IMR-90 (cell line): Measurements from ENCODE around the gene FANK1. TPM values are rescaled to one million over a fixed set of nuclear protein-coding genes. Genes with fewer than 3 reads are reported as not detected.

ENCODE experiments used
- ATAC-seq: fragments of 200-7000 bp; cut with Tn5 transposase; 2 replicates; pipeline ENCODE4 v1.9.1; 2020; ENCODE audit warnings: low read depth, mild to moderate bottlenecking, moderate library complexity
- BruUV-seq: library from RNA; stranded (reverse); fragments of 400-500 nt; replicated peaks from 2 replicates; lab custom pipeline; 2021; lab: Mats Ljungman, UMichigan
- CTCF ChIA-PET: fragments of 300-600 bp; formaldehyde crosslinking; extraction: SDS; loops from one replicate; lab custom pipeline; 2021; ENCODE audit warnings: antibody characterized with exemption; lab: Yijun Ruan, JAX
- POLR2A ChIA-PET: fragments of 300-600 bp; sonication (Branson Sonifier 250); formaldehyde crosslinking; loops from one replicate; lab custom pipeline; 2022; ENCODE audit warnings: antibody characterized with exemption; ENCODE audit not compliant: unreplicated experiment; lab: Charles Lee
- DNase-seq: peaks from one replicate; pipeline ENCODE4 v3.0.0; 2013
- H2AFZ ChIP-seq: replicated peaks from 2 replicates; pipeline ENCODE3; 2013; ENCODE audit warnings: low read length, mild to moderate bottlenecking; ENCODE audit not compliant: poor library complexity
- H2AK5ac ChIP-seq: 2 replicates; pipeline ENCODE4 v1.6.1; 2013; ENCODE audit warnings: low read depth, low read length, inconsistent platforms
- H2AK9ac ChIP-seq: replicated peaks from 2 replicates; pipeline ENCODE3; 2013; ENCODE audit warnings: mild to moderate bottlenecking, low read depth, low read length, moderate library complexity; ENCODE audit not compliant: poor library complexity
- H2BK120ac ChIP-seq: 2 replicates; pipeline ENCODE4 v1.6.1; 2013; ENCODE audit warnings: low read depth, low read length, inconsistent platforms
- H2BK15ac ChIP-seq: 3 replicates; pipeline ENCODE4 v1.6.1; 2013; ENCODE audit warnings: low read depth, low read length, inconsistent platforms
- H2BK20ac ChIP-seq: 2 replicates; pipeline ENCODE4 v1.6.1; 2013; ENCODE audit warnings: low read depth, mild to moderate bottlenecking, inconsistent platforms, low read length, moderate library complexity
- H2BK5ac ChIP-seq: 2 replicates; pipeline ENCODE4 v1.6.1; 2013; ENCODE audit warnings: mild to moderate bottlenecking, low read depth, low read length, inconsistent platforms; ENCODE audit not compliant: poor library complexity, severe bottlenecking
- H3K14ac ChIP-seq: replicated peaks from 2 replicates; pipeline ENCODE4 v1.6.1; 2013; ENCODE audit warnings: low read depth, low read length, inconsistent platforms
- H3K18ac ChIP-seq: 2 replicates; pipeline ENCODE4 v1.6.1; 2013; ENCODE audit warnings: low read depth, low read length, control low read depth
- H3K23ac ChIP-seq: 2 replicates; pipeline ENCODE4 v1.6.1; 2013; ENCODE audit warnings: low read depth, low read length, inconsistent platforms
- H3K27ac ChIP-seq: 2 replicates; pipeline ENCODE4 v1.5.1; 2013; ENCODE audit warnings: mild to moderate bottlenecking, control low read depth, low read length; ENCODE audit not compliant: insufficient read depth
- H3K27me3 ChIP-seq: 2 replicates; pipeline ENCODE4 v1.6.1; 2013; ENCODE audit warnings: low read length; ENCODE audit not compliant: control insufficient read depth, insufficient read depth
- H3K36me3 ChIP-seq: 2 replicates; pipeline ENCODE4 v1.6.1; 2013; ENCODE audit warnings: low read length, mixed read lengths; ENCODE audit not compliant: control insufficient read depth, insufficient read depth
- H3K4ac ChIP-seq: 2 replicates; pipeline ENCODE4 v1.6.1; 2013; ENCODE audit warnings: low read depth, low read length, inconsistent platforms
- H3K4me1 ChIP-seq: 2 replicates; pipeline ENCODE4 v1.6.1; 2013; ENCODE audit warnings: low read length, mixed read lengths; ENCODE audit not compliant: control insufficient read depth, insufficient read depth
- H3K4me2 ChIP-seq: 2 replicates; pipeline ENCODE4 v1.6.1; 2013; ENCODE audit warnings: low read depth, mild to moderate bottlenecking, control low read depth, low read length, moderate library complexity
- H3K4me3 ChIP-seq: 2 replicates; pipeline ENCODE4 v1.5.1; 2013; ENCODE audit warnings: low read depth, mild to moderate bottlenecking, control low read depth, low read length, moderate library complexity; ENCODE audit not compliant: insufficient read depth
- H3K56ac ChIP-seq: 2 replicates; pipeline ENCODE4 v1.6.1; 2013; ENCODE audit warnings: low read length, inconsistent platforms; ENCODE audit not compliant: insufficient read depth; ENCODE audit errors: extremely low read depth
- H3K79me1 ChIP-seq, 2 experiments: 2 replicates each; pipeline ENCODE4 v1.6.1; 2013; ENCODE audit warnings: low read length in 2 of 2, inconsistent platforms in 1 of 2, low read depth in 1 of 2
- H3K9ac ChIP-seq: 2 replicates; pipeline ENCODE4 v1.6.1; 2013; ENCODE audit warnings: low read depth, low read length, control low read depth
- H3K9me1 ChIP-seq: 2 replicates; pipeline ENCODE4 v1.6.1; 2013; ENCODE audit warnings: low read length, inconsistent platforms; ENCODE audit not compliant: insufficient read depth
- H3K9me3 ChIP-seq: 2 replicates; pipeline ENCODE4 v1.6.1; 2013; ENCODE audit warnings: low read length; ENCODE audit not compliant: control insufficient read depth, insufficient read depth
- H4K20me1 ChIP-seq: 2 replicates; pipeline ENCODE4 v1.6.1; 2013; ENCODE audit warnings: low read length, inconsistent platforms; ENCODE audit not compliant: insufficient read depth
- H4K5ac ChIP-seq: 2 replicates; pipeline ENCODE4 v1.6.1; 2013; ENCODE audit warnings: mild to moderate bottlenecking, low read depth, low read length, control low read depth
- H4K8ac ChIP-seq, 2 experiments: 2 replicates each; pipeline ENCODE4 v1.6.1; 2013; ENCODE audit warnings: low read depth in 2 of 2, low read length in 2 of 2, control low read depth in 1 of 2, inconsistent platforms in 1 of 2
- H4K91ac ChIP-seq: 2 replicates; pipeline ENCODE4 v1.6.1; 2013; ENCODE audit warnings: low read depth, low read length, inconsistent platforms; ENCODE audit not compliant: insufficient read depth
- BHLHE40 ChIP-seq: fragments of 150-350 bp; IDR thresholded peaks from 2 replicates; pipeline ENCODE4 v1.6.1; 2016; ENCODE audit warnings: mild to moderate bottlenecking, low read depth, low read length
- CEBPB ChIP-seq: IDR thresholded peaks from 2 replicates; pipeline ENCODE4 v1.6.1; 2012; ENCODE audit warnings: low read depth, low read length, improper control_type of control experiment
- CHD1 ChIP-seq: IDR thresholded peaks from 2 replicates; pipeline ENCODE4 v1.6.1; 2012; ENCODE audit warnings: low read depth, low read length, improper control_type of control experiment
- FOS ChIP-seq: fragments of 150-350 bp; IDR thresholded peaks from 2 replicates; pipeline ENCODE4 v1.6.1; 2016; ENCODE audit warnings: low read depth, low read length
- MAFK ChIP-seq: IDR thresholded peaks from 2 replicates; pipeline ENCODE4 v1.6.1; 2012; ENCODE audit warnings: low read depth, low read length, improper control_type of control experiment
- MAZ ChIP-seq: IDR thresholded peaks from 2 replicates; pipeline ENCODE4 v1.6.1; 2012; ENCODE audit warnings: low read depth, mild to moderate bottlenecking, low read length, improper control_type of control experiment, moderate library complexity, borderline replicate concordance
- MXI1 ChIP-seq: IDR thresholded peaks from 2 replicates; pipeline ENCODE4 v1.6.1; 2012; ENCODE audit warnings: low read depth, mild to moderate bottlenecking, low read length, moderate library complexity, borderline replicate concordance
- NFE2L2 ChIP-seq: fragments of 150-350 bp; IDR thresholded peaks from 2 replicates; pipeline ENCODE4 v1.6.1; 2016; ENCODE audit warnings: low read depth, mild to moderate bottlenecking, low read length
- POLR2A ChIP-seq: IDR thresholded peaks from 2 replicates; pipeline ENCODE4 v1.6.1; 2012; ENCODE audit warnings: mild to moderate bottlenecking, low read depth, low read length
- RAD21 ChIP-seq: IDR thresholded peaks from 2 replicates; pipeline ENCODE4 v1.6.1; 2012; ENCODE audit warnings: low read length, improper control_type of control experiment
- RCOR1 ChIP-seq: IDR thresholded peaks from 2 replicates; pipeline ENCODE4 v1.6.1; 2012; ENCODE audit warnings: mild to moderate bottlenecking, low read length, improper control_type of control experiment; ENCODE audit not compliant: insufficient replicate concordance
- RFX5 ChIP-seq: IDR thresholded peaks from 2 replicates; pipeline ENCODE4 v1.8.0; 2012; ENCODE audit warnings: low read depth, mild to moderate bottlenecking, low read length, moderate library complexity
- SMC3 ChIP-seq: fragments of 150-350 bp; IDR thresholded peaks from 2 replicates; pipeline ENCODE4 v1.6.1; 2016; ENCODE audit warnings: low read depth, mild to moderate bottlenecking, antibody characterized with exemption, low read length, moderate library complexity
- WGBS, 2 experiments: methylation state at CpG; one replicate each; pipeline versions ENCODE4 v1.1.5 to v1.1.7; 2013; ENCODE audit warnings: missing lambda C conversion rate in 2 of 2; ENCODE audit not compliant: insufficient read length in 1 of 2; ENCODE audit errors: extremely low coverage in 2 of 2; 5-methylcytosine and 5-hydroxymethylcytosine counted together
- dilution Hi-C: fragments of 300-500 bp; cut with HindIII; formaldehyde crosslinking; loops from one replicate; pipeline ENCODE4 v1.14.3; 2018; ENCODE audit warnings: low sequenced_read_pairs; ENCODE audit not compliant: unreplicated experiment
- in situ Hi-C: fragments of 300-500 bp; cut with MboI; formaldehyde crosslinking; loops from 3 replicates; pipeline ENCODE4 v1.14.3; 2019; ENCODE audit warnings: low sequenced_read_pairs, inconsistent platforms, mixed read lengths
- intact Hi-C: fragments of 100-400 bp; cut with micrococcal nuclease; formaldehyde crosslinking; loops from 2 replicates; pipeline ENCODE4 v1.10.0; 2022
- polyA plus RNA-seq, 3 experiments: library from polyadenylated mRNA; depleted of rRNA; stranded (reverse); fragments of >200 nt; gene quantifications; 2 replicates each; pipeline ENCODE4 v1.2.3, GENCODE V29; 2012; ENCODE audit warnings: low replicate concordance in 1 of 3
- total RNA-seq: library from RNA; depleted of rRNA; stranded (reverse); fragments of >200 nt; gene quantifications from 2 replicates; pipeline ENCODE4 v1.2.3, GENCODE V29; 2012
- TF ChIP-seq, protein P1 (sequence below): fragments of 150-350 bp; IDR thresholded peaks from 2 replicates; pipeline ENCODE4 v1.6.1; 2016; ENCODE audit warnings: low read depth, mild to moderate bottlenecking, low read length, moderate library complexity, borderline replicate concordance
- TF ChIP-seq, protein P2 (sequence below): fragments of 150-350 bp; IDR thresholded peaks from 2 replicates; pipeline ENCODE4 v1.6.1; 2017; ENCODE audit warnings: mild to moderate bottlenecking, antibody characterized with exemption, low read length, low read depth
- TF ChIP-seq, protein P3 (sequence below): conservative IDR thresholded peaks from 2 replicates; pipeline ENCODE4 v1.5.1; 2012; ENCODE audit warnings: mild to moderate bottlenecking, low read depth, low read length, improper control_type of control experiment

FANK1 gene
- total and polyA plus RNA-seq, 2 of the 4 experiments (the other 2 are of a cell fraction) = 0.90 to 2.2 TPM

DNA sequence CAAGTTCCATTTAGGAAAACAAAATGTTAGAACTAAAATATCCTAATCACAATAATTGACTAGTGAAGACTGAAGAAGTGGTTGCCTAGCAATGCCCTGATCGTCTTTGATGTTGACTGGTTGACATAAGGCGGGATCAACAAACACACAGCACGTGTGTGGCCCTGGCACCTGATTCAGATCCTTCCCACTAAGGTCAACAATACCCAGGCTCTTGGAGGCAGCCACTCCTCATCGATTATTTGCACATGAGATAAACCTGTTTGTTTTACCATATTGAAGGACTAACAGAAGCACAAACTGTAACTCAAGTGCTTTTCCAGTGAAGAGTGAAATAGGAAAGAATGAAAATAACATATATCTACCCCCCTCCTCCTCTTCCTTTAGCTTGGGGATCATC, 15.6 kb downstream of the FANK1 start:
- dilution Hi-C loops (no loop called here), intact Hi-C loops (no loop called here), in situ Hi-C loops (no loop called here)
- Histone ChIP-seq H3K4me1 (peaks cover 4% of the 10 kb centered on the region; the same call in 1 of the 2 replicates), H2BK120ac (no peak overlapping the region), H3K9me1 (no peaks in the 10 kb centered on the region), H2AK5ac (no peak overlapping the region), H2AK9ac (no peak overlapping the region), H3K27me3 (no peaks in the 10 kb centered on the region), H3K9me3 (no peaks in the 10 kb centered on the region), H2BK20ac (no peak overlapping the region), H3K18ac (no peak overlapping the region), H4K5ac (no peak overlapping the region), H4K91ac (no peak overlapping the region), H3K23ac (no peak overlapping the region), H3K14ac (no peak overlapping the region), H3K56ac (no peak overlapping the region), H4K20me1 (no peaks in the 10 kb centered on the region), H3K4me3 (no peak overlapping the region), H3K79me1 (no peaks in the 10 kb centered on the region), H3K36me3 (no peaks in the 10 kb centered on the region), H3K27ac (no peak overlapping the region), H3K4me2 (no peak overlapping the region), H2BK5ac (no peak overlapping the region), H2AFZ (no peak overlapping the region), H2BK15ac (no peak overlapping the region), H3K4ac (no peak overlapping the region), H4K8ac (no peak overlapping the region), H3K9ac (no peak overlapping the region)
- DNase-seq (no peak), ATAC-seq (no peak)
- no TSS peak for BruUV-seq
- CTCF ChIA-PET = no interaction called here
- no peak for TF ChIP-seq RAD21
- TF ChIP-seq RFX5 = no peak
- TF ChIP-seq MAZ = no peak
- TF ChIP-seq NFE2L2 = no peak
- no peak for TF ChIP-seq POLR2A
- TF ChIP-seq MAFK = no peak
- no peak for TF ChIP-seq RCOR1
- no peak for TF ChIP-seq CEBPB
- TF ChIP-seq, protein P1, sequence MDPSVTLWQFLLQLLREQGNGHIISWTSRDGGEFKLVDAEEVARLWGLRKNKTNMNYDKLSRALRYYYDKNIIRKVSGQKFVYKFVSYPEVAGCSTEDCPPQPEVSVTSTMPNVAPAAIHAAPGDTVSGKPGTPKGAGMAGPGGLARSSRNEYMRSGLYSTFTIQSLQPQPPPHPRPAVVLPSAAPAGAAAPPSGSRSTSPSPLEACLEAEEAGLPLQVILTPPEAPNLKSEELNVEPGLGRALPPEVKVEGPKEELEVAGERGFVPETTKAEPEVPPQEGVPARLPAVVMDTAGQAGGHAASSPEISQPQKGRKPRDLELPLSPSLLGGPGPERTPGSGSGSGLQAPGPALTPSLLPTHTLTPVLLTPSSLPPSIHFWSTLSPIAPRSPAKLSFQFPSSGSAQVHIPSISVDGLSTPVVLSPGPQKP = no peak
- no peak for TF ChIP-seq FOS
- TF ChIP-seq, protein P2, sequence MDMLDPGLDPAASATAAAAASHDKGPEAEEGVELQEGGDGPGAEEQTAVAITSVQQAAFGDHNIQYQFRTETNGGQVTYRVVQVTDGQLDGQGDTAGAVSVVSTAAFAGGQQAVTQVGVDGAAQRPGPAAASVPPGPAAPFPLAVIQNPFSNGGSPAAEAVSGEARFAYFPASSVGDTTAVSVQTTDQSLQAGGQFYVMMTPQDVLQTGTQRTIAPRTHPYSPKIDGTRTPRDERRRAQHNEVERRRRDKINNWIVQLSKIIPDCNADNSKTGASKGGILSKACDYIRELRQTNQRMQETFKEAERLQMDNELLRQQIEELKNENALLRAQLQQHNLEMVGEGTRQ = no peak
- TF ChIP-seq, protein P3, sequence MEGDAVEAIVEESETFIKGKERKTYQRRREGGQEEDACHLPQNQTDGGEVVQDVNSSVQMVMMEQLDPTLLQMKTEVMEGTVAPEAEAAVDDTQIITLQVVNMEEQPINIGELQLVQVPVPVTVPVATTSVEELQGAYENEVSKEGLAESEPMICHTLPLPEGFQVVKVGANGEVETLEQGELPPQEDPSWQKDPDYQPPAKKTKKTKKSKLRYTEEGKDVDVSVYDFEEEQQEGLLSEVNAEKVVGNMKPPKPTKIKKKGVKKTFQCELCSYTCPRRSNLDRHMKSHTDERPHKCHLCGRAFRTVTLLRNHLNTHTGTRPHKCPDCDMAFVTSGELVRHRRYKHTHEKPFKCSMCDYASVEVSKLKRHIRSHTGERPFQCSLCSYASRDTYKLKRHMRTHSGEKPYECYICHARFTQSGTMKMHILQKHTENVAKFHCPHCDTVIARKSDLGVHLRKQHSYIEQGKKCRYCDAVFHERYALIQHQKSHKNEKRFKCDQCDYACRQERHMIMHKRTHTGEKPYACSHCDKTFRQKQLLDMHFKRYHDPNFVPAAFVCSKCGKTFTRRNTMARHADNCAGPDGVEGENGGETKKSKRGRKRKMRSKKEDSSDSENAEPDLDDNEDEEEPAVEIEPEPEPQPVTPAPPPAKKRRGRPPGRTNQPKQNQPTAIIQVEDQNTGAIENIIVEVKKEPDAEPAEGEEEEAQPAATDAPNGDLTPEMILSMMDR = no peak
- TF ChIP-seq SMC3 = no peak
- no peak for TF ChIP-seq MXI1
- no peak for TF ChIP-seq CHD1
- TF ChIP-seq BHLHE40 = no peak
- POLR2A ChIA-PET = no interaction called here
- no CpG with 5 or more reads among the region's 4 CpGs for WGBS, 2 experiments
